ENCODE results near the gene ADPRHL1. TPM values are rescaled to one million over a fixed set of nuclear protein-coding genes. Genes with fewer than 3 reads are reported as not detected.
A peak's percentile ranks its signal among the peaks of the same experiment; 100 is the strongest.

Gene ADPRHL1
- total and polyA plus RNA-seq, 5 donors from 2014 or later = 0.24 to 0.64 (median 0.56) TPM; not detected in 1

GRCh38 chr13:113404723-113405471 is 48.4 kb downstream of the ADPRHL1 start:
- no peaks in the 10 kb centered on the region for H3K36me3 ChIP-seq (ENCODE audit: control insufficient read depth, insufficient read depth, low read length)
- no peak overlapping the region for H3K4me3 ChIP-seq (ENCODE audit: low read depth, low read length)
- peaks cover 5% of the 10 kb centered on the region for H3K27me3 Mint-ChIP-seq
- ATAC-seq (ENCODE audit: low read depth in 2 of 2) (no peak), DNase-seq (no peak)
- H3K27ac ChIP-seq (ENCODE audit: insufficient read depth, low read length, poor library complexity, severe bottlenecking) = no peak overlapping the region
- no peaks in the 10 kb centered on the region for H3K4me1 ChIP-seq (ENCODE audit: control insufficient read depth, insufficient read depth, low read length, poor library complexity, severe bottlenecking)
- H3K27me3 ChIP-seq (ENCODE audit: control insufficient read depth, insufficient read depth, low read length) = no peaks in the 10 kb centered on the region
- H3K4me1 Mint-ChIP-seq = no peaks in the 10 kb centered on the region
- no peak overlapping the region for H3K4me3 Mint-ChIP-seq
- H3K9me3 Mint-ChIP-seq = no peaks in the 10 kb centered on the region
- H3K9me3 ChIP-seq (ENCODE audit: control insufficient read depth in 2 of 2, low read length in 2 of 2) = no peaks in the 10 kb centered on the region
- no peak overlapping the region for H3K27ac Mint-ChIP-seq
- no peaks in the 10 kb centered on the region for H3K36me3 Mint-ChIP-seq

GRCh38 chr13:113404366-113404722 is 48.9 kb downstream of the ADPRHL1 start:
- no peak overlapping the region for H3K27ac Mint-ChIP-seq
- H3K36me3 Mint-ChIP-seq = no peaks in the 10 kb centered on the region
- no peaks in the 10 kb centered on the region for H3K9me3 Mint-ChIP-seq
- no peak for DNase-seq
- peak overlapping the region in 1 of 4 donors; percentile 43 for H3K4me3 Mint-ChIP-seq
- H3K27me3 Mint-ChIP-seq = peaks cover 5% of the 10 kb centered on the region
- no peaks in the 10 kb centered on the region for H3K4me1 Mint-ChIP-seq
- Histone ChIP-seq H3K36me3 (ENCODE audit: control insufficient read depth, insufficient read depth, low read length) (no peaks in the 10 kb centered on the region), H3K27me3 (ENCODE audit: control insufficient read depth, insufficient read depth, low read length) (no peaks in the 10 kb centered on the region), H3K27ac (ENCODE audit: insufficient read depth, low read length, poor library complexity, severe bottlenecking) (no peak overlapping the region), H3K4me1 (ENCODE audit: control insufficient read depth, insufficient read depth, low read length, poor library complexity, severe bottlenecking) (no peaks in the 10 kb centered on the region), H3K9me3 (ENCODE audit: control insufficient read depth in 2 of 2, low read length in 2 of 2) (no peaks in the 10 kb centered on the region), H3K4me3 (ENCODE audit: low read depth, low read length) (no peak overlapping the region)
- ATAC-seq (ENCODE audit: low read depth in 2 of 2) = no peak

GRCh38 chr13:113403255-113404104 is 49.8 kb downstream of the ADPRHL1 start:
- Mint-ChIP-seq H3K4me3 (no peak overlapping the region), H3K4me1 (no peaks in the 10 kb centered on the region), H3K27ac (peak overlapping the region in 1 of 3 donors; percentile 29), H3K9me3 (no peaks in the 10 kb centered on the region), H3K27me3 (peaks cover 5% of the 10 kb centered on the region), H3K36me3 (no peaks in the 10 kb centered on the region)
- Histone ChIP-seq H3K27me3 (ENCODE audit: control insufficient read depth, insufficient read depth, low read length) (no peaks in the 10 kb centered on the region), H3K27ac (ENCODE audit: insufficient read depth, low read length, poor library complexity, severe bottlenecking) (no peak overlapping the region), H3K4me3 (ENCODE audit: low read depth, low read length) (no peak overlapping the region), H3K36me3 (ENCODE audit: control insufficient read depth, insufficient read depth, low read length) (no peaks in the 10 kb centered on the region), H3K9me3 (ENCODE audit: control insufficient read depth in 2 of 2, low read length in 2 of 2) (no peaks in the 10 kb centered on the region), H3K4me1 (ENCODE audit: control insufficient read depth, insufficient read depth, low read length, poor library complexity, severe bottlenecking) (no peaks in the 10 kb centered on the region)
- ATAC-seq (ENCODE audit: low read depth in 2 of 2) = no peak
- no peak for DNase-seq

GRCh38 chr13:113402471-113403254 is 50.6 kb downstream of the ADPRHL1 start:
- H3K27ac Mint-ChIP-seq = no peak overlapping the region
- Histone ChIP-seq H3K36me3 (ENCODE audit: control insufficient read depth, insufficient read depth, low read length) (no peaks in the 10 kb centered on the region), H3K27me3 (ENCODE audit: control insufficient read depth, insufficient read depth, low read length) (no peaks in the 10 kb centered on the region), H3K4me3 (ENCODE audit: low read depth, low read length) (no peak overlapping the region), H3K4me1 (ENCODE audit: control insufficient read depth, insufficient read depth, low read length, poor library complexity, severe bottlenecking) (no peaks in the 10 kb centered on the region), H3K9me3 (ENCODE audit: control insufficient read depth in 2 of 2, low read length in 2 of 2) (no peaks in the 10 kb centered on the region), H3K27ac (ENCODE audit: insufficient read depth, low read length, poor library complexity, severe bottlenecking) (no peak overlapping the region)
- DNase-seq (no peak), ATAC-seq (ENCODE audit: low read depth in 2 of 2) (no peak)
- no peaks in the 10 kb centered on the region for H3K36me3 Mint-ChIP-seq
- peaks cover 9% of the 10 kb centered on the region for H3K27me3 Mint-ChIP-seq
- H3K9me3 Mint-ChIP-seq = no peaks in the 10 kb centered on the region
- no peak overlapping the region for H3K4me3 Mint-ChIP-seq
- H3K4me1 Mint-ChIP-seq = no peaks in the 10 kb centered on the region

GRCh38 chr13:113401452-113402415 is 51.6 kb downstream of the ADPRHL1 start:
- peak overlapping the region in 1 of 3 donors; percentile 48 for H3K27ac Mint-ChIP-seq
- ATAC-seq (ENCODE audit: low read depth in 2 of 2) (no peak), DNase-seq (no peak)
- no peaks in the 10 kb centered on the region for H3K4me1 ChIP-seq (ENCODE audit: control insufficient read depth, insufficient read depth, low read length, poor library complexity, severe bottlenecking)
- no peak overlapping the region for H3K4me3 Mint-ChIP-seq
- no peaks in the 10 kb centered on the region for H3K9me3 Mint-ChIP-seq
- no peak overlapping the region for H3K27ac ChIP-seq (ENCODE audit: insufficient read depth, low read length, poor library complexity, severe bottlenecking)
- no peaks in the 10 kb centered on the region for H3K36me3 ChIP-seq (ENCODE audit: control insufficient read depth, insufficient read depth, low read length)
- no peaks in the 10 kb centered on the region for H3K36me3 Mint-ChIP-seq
- H3K9me3 ChIP-seq (ENCODE audit: control insufficient read depth in 2 of 2, low read length in 2 of 2) = no peaks in the 10 kb centered on the region
- H3K4me1 Mint-ChIP-seq = no peaks in the 10 kb centered on the region
- no peak overlapping the region for H3K4me3 ChIP-seq (ENCODE audit: low read depth, low read length)
- peaks cover 9% of the 10 kb centered on the region for H3K27me3 Mint-ChIP-seq
- H3K27me3 ChIP-seq (ENCODE audit: control insufficient read depth, insufficient read depth, low read length) = no peaks in the 10 kb centered on the region

- Histone ChIP-seq H3K27me3 (ENCODE audit: control insufficient read depth, insufficient read depth, low read length) (no peaks in the 10 kb centered on the region), H3K9me3 (ENCODE audit: control insufficient read depth in 2 of 2, low read length in 2 of 2) (no peaks in the 10 kb centered on the region), H3K36me3 (ENCODE audit: control insufficient read depth, insufficient read depth, low read length) (no peaks in the 10 kb centered on the region), H3K4me3 (ENCODE audit: low read depth, low read length) (no peak overlapping the region), H3K27ac (ENCODE audit: insufficient read depth, low read length, poor library complexity, severe bottlenecking) (no peak overlapping the region), H3K4me1 (ENCODE audit: control insufficient read depth, insufficient read depth, low read length, poor library complexity, severe bottlenecking) (no peaks in the 10 kb centered on the region)
- H3K4me3 Mint-ChIP-seq = no peak overlapping the region
- H3K9me3 Mint-ChIP-seq = no peaks in the 10 kb centered on the region
- H3K4me1 Mint-ChIP-seq = no peaks in the 10 kb centered on the region
- ATAC-seq (ENCODE audit: low read depth in 2 of 2) (no peak), DNase-seq (no peak)
- H3K36me3 Mint-ChIP-seq = no peaks in the 10 kb centered on the region
- H3K27ac Mint-ChIP-seq = no peak overlapping the region
- H3K27me3 Mint-ChIP-seq = peaks cover 9% of the 10 kb centered on the region
These were observed 52.5 kb downstream of the ADPRHL1 start for GRCh38 chr13:113400621-113401451.

Measured in CD4-positive, CD25-positive, alpha-beta regulatory T cell (primary cell).